SW480 (cell line): ENCODE measurements around the gene LRP2BP.
"Not testable (repeated sequence)": the region's sequence is repeated elsewhere in the genome, so short reads cannot be mapped to it uniquely, and the experiment has no call there.

Experiments used
- DNase-seq: peaks from one replicate; pipeline ENCODE4 v3.0.0-alpha.2; 2016; ENCODE audit warnings: low spot score

The LRP2BP gene

DNA sequence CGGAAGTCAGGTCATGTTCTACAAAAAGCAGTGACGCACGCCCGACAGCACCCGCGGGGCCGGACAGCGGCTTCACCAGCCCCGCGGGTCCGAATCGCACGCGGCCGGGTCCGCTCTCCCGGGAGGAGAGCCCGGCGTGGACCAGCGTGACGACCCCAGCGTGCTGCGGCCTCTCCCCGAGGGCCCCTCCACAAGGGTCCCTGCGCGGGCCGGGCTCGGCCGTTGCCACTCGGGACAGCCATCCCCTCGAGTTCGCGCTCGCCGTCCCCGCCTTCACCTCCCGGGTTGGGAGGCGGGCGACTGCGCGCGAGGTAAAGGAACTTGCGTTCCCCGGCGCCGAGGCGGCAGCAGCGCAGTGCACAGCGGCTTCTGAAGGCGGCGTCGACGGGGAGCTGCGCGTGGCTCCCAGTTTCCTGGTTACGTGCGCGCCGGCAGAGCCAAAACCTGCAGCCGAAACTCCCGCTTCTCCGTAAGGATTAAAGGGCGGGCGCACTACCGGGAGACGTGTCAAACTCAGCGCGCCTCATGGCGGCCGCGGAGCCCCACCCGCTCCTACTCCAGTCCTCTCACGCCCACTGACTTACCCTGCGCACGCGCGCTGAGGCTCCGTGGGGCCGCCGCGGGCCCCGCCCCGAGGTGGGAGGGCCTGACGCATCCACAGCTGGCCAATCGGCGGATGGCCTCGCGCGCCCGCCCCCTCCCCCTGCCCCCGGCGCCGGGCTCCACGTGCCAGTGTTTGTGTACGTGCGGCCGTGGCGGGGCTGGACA is 416 bp upstream of the LRP2BP start:
- DNase-seq, result peak; percentile 94

DNA sequence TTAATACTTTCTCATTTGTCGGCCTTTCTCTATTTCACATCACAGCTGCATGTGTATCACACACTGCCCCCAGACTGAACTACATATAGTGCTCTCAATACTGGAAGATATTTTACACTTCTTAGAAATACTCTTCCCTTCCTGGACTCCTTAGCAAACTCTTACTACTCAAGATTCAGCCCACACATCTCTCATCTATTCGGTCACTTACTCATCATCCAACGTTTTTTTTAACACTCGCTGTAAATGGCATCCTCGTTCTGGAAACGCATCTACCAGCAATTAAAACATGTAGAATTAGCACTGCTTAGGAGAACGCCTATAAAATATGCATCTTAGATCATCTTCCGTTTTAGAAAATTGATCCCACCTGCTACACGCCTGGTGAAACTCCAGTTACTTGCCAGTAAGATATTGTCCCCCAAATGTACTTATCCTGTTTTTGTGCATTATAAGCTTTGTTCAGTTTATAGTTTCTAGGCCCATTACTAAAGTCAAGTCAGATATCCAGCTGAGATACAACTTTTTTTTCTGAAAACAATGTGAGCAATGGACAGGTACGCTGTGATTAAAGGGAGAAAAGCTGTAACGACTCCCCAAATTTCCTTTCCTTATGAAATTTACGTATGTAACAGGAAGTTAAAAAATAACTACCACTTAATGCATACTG is 1.0 kb downstream of the LRP2BP start:
- DNase-seq, result peak; percentile 17

DNA sequence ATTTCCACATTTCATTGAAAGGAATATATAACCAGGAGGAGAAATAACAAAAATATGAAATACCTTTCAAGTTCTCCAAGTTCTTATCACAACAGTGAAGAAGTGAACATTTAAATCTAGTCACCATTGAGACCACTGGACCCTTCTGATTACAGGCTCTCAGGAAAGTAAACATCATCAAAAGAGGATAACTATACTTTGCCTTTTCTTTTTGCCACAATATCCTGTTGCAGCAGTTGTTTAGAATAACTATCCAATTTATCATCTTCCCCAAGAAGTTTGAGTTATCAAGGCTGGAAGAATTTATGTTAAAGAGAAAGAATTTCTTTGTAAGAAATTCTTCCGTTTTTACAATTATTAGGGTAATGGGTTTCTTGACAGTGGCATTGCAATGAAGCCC is 3.6 kb downstream of the LRP2BP start:
- DNase-seq, result no peak

DNA sequence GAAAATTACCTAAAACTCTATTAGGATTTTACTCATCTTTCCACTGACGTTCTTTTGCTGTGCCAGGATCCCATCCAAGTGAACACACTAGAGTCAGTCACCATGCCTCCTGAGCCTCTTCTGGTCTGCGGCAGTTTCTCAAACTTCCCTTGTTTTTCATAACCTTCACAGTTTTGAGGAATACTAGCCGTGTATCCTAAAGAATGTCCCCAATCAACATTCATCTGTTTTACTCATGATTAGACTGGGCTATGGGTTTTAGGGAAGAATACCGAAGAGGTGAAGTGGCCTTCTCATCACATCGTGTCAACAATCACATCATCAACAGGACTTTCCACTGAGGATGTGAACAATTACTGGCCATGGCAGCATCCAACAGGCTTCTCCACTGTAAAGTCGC is 4.8 kb downstream of the LRP2BP start:
- DNase-seq, result no peak

DNA sequence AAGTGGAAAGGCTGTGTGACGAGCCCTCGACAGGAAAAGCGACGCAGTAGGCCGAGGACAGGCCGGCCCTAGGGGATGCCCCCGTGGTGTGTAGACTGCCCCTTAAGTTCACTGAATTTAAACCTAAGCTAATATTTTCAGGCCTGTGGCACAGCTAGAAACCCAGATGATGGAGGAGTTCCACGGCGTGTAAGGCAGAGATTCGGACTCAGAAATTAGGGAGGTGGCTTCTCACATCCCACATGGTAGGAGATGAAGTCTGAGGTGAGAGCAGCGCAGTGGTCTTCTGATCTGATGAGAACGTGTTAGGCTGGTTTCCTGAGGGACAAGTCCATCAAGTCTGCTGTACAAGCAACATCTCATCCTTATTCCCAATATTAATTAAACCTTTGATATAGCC is 7.8 kb downstream of the LRP2BP start:
- DNase-seq, result no peak

DNA sequence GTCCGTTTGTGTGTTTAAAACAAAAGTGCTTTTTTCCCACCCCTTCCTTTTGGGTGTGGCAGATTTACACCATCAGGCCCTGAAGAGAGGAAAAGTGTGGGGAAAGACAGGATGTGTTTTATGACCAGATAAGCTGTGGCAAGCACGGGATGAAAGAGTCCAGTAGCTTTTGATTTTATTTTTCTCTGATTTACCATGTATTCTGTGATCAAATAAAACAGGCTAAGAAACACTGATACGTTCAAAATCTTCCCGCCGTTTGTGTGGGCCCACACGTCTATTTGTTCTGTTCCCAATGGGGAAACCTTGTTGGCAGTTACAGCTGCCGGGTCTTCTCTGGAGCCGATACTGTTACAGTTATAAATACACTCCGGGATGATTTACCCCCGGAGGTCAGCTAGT is 10.8 kb downstream of the LRP2BP start:
- DNase-seq, result peak; percentile 77

DNA sequence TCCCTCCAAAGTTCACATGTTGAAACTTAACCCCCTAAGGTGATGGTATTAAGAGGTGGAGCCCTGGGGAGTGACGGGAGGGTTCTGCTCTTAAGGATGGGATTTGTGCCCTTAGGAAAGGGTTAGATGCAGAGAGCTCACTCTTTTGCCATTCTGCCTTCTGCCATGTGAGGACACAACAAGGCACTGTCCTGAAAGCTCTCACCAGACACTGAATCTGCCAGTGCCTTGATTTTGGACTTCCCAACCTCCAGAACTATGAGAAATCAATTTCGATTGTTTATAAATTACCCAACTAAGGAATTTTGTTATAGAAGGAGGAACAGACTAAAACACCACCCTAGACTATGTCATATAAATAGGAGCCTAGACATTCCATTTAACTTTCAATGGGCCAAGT is 11.7 kb downstream of the LRP2BP start:
- DNase-seq, result no peak

DNA sequence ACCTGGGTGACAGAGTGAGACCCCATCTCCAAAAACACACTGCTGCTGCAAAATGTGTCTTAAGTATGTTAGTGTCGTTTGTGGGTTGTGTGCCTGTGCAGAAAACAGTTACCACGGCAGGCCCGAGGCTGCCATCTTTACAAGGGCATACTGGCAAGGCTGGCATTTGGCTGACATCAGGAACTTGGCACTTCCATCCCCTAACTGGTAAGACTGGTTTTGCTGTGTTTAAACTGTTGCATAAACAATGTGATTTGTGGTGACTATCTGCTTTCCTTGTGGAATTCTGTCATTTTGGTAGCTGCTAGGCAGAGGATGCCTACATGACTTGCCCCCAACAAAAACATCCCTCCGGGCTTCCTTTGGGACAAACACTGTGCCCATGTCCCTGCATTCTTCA is 12.3 kb downstream of the LRP2BP start:
- no peak for DNase-seq

DNA sequence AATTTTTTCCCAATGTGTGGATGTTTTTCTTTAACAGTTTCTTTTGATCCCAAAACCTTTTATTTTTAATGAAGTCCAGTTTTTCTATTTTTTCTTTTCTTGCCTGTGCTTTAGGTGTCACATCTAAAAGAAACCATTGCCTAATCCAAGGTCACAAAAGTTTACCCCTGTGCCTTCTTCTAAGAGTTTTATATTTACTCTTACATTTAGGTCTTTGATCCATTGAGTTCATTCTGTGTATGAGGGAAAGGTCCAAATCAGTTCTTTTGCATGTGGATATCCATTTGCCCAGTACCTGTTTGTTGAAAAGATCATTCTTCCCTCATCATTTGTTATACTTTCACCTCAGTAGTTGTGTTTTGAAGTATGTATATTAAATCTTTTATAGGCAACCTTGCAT is 13.0 kb downstream of the LRP2BP start:
- no peak for DNase-seq

DNA sequence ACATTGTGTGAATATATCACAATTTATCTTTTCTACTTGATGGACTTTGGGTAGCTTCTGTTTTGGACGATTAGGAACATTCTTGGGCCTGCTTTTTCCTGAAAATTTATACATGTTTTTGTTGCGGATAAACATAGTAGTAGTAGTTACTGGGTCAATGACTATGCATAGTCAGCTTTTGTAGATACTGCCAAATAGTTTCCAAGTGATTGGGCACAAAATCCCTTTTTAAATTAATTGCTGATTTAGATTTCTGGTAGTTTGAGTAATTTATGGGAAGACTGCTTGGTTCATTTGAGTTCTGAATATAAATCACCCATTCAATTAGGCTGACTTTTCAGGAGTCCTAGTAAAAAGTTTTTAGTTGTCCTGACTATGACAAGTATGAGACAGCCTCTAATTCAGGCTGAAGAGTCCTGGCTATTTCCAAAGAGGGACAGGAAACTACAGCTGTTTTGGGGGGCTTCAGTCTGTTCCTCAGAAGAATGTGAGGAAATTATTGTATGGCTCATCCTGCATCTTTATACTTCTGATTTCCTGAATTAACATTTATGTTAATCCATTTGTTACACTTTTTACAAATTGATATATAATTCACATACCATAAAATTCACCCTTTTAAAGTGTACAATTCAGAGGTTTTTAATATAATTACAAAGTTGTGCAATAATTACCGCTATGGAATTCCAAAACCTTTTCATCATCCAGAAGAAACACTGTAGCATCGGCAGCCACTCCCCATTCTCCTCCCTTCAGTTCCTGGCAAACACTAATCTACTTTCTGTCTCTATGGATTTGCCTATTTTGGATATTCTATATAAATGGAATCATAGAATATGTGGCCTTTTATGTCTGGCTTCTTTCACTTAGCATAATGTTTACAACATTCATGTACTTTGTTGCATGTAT is 14.2 kb downstream of the LRP2BP start:
- no peak for DNase-seq

DNA sequence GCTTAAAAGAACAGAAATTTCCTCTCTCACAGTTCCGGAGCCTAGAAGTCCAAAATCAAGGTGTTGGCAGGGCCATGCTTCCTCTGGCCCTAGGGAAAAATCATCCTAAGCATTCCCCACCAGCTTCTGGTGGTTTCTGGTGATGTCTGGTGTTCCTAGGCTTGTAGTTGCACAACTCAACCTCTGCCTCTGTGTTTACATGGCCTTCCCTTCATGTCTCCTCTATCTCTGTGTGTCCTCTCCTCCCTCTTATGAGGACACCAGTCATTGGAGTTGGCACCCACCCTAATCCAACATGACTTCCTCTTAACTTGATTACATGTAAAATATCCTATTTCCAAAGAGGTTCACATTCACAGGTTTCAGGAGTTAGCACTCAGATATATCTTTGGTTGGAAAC is 15.4 kb downstream of the LRP2BP start:
- DNase-seq, result peak; percentile 14

DNA sequence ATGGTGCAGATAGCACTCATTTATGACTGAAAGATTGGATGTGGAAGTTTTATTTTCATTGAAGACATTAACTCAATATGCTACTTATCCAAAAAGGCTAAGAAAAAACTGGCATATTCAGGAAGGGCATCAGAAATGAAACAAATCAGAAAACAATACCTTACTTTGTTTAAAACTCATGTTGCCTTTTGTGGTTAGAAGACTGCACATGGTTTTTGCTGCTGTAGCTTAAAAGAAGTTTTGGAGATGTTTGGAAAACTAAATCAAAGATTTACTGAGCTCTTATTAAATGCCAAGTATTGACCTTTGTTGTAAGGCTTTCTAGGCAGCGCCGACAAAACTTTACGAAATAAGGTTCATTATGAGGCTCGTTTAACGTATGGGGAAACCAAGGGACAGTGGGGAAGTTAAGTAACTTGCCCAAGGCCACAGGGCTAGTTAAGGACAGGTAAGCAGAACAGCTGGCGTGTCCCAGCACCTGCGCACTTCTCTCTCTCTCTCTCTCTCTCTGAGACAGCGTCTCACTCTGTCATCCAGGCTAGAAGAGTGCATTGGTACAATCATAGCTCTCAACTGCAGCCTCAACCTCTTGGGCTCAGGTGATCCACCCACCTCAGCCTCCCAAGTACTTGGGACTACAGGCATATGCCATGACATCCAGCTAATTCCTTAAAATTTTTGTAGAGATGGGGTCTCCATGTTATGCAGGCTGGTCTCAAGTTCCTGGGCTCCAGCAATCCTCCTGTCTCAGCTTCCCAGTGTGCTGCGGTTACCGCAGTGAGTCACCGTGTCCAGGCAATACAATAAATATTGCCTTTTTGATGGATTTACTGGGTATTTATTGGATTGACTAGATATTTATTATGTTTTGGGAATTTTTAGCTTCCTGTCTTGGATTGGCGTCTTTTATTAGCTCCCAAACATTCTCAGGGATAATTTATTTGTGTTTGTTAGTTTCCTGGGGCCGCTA is 16.1 kb downstream of the LRP2BP start:
- DNase-seq, result peak; percentile 49

DNA sequence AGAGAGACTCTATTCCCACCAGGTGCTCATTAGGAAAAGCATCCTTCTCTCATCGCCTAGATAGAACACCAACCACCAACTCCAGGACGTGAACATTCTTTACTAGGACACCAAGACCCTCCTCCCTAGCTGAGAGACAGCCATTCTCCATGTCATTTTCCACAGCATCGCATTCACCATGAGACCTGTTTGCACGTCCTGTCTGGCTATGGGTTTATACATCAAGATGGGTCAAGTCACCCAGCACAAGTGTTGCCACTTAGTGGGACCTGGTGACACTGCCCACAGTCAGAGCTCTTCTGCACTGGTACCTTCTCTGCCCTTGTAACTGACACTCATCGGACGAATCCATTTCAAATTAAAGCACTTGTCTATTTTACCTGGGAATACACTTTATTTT is 17.5 kb downstream of the LRP2BP start:
- DNase-seq, result no peak

DNA sequence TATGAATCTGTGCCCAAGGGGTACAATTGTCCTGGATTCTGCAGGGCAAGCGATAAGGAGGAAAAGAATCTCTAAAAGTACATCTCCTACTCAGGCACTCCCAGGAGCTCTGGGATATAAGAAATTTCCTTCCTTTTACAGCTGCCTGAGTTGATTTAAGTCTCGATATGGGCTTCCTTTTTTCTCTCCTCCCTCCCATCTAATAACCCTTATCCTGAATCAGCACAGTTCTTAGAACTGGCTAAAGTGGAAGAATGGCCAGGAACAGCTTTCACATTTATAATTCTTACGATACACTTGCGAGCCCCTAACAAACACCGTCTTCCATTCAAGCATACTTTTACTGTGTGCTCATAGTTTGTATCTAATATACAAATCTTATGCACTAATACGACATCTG is 21.2 kb downstream of the LRP2BP start:
- no peak for DNase-seq

DNA sequence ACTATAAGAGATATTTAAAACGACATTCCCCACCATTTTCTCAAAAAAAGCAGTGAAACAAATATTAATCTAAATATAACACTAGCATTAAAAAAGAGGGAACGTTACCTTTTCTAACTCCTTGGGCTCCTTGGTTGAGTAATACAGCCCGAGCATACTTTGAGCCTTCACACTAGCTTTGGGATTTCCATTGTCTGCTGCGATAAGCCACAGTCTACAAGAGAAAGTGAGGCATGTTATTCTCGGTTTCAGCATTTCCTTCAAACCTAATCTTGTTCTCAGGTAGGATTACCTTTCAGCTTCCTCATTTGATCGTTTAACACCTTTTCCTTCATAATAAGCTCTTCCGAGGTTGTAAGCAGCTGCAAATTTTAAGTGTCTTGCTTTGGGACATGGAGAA is 21.7 kb downstream of the LRP2BP start:
- DNase-seq, result no peak

DNA sequence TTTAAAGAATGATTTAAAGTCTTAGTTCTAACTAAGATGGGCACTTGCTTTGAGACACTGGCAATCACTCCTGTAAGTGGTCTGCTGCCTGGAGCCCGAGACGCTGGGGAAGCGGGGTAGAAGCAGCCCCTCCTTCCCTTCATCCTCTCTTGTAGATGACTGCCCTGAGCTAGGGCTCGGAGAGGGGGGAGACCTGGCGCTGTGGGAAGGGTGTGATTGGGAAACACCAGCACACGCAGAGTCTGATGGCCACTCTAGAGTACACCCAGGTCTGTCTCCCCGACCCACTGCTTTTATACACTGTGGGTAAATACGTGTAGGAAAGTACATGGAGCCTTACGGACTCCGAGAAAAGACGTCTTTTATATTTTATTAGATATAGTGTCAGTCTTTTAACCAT is 24.0 kb downstream of the LRP2BP start:
- DNase-seq, result no peak

DNA sequence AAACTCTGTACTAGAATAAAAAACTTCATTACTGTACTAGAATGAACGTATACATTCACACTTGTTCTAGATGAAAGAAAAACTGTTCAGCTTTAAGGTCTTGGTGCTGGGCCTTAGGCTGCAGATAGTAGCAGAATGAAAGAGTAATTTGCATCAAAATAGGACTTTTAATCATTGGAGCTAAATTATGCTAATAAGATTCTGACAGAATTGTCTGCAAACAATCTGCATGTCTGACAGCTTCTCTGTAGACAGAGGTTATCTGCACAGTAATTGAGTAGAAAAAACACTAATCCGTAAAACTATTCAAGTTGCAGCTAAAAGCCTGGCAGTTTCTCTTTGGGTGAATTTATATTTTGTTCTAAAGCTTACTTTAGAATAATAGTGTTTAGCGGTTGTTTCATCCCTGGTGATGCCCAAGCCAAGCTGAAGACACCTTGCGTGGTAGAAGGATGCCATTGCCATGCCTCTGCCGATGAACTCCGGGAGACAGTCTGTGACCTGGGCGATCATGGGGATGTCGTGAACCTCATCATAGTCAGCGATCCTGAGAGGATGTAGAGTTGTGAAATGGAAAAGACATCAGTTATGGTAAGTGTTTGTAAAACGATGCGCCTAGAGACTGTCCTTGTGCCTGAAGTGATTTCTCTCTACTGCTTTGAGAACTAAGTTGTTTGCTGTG is 25.3 kb downstream of the LRP2BP start:
- DNase-seq, result no peak

DNA sequence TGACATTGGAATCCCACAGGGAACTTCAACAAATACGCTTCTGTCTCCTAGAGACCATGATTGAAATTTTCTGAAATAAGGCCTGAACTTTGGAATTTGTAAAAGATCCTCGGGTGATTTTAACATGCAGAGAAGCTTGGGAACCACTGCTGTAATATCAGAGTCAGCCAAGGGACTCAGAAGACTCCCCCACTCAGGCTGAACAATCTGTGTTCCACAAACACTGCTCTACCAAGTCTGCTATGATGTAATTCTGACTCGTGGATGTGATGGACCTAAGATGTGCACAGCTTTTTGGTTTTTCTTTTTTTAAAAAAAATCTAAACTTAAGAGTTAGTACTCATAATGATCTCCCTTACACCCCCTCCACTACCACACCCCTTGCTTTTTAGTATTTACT is 26.0 kb downstream of the LRP2BP start:
- DNase-seq, result no peak

DNA sequence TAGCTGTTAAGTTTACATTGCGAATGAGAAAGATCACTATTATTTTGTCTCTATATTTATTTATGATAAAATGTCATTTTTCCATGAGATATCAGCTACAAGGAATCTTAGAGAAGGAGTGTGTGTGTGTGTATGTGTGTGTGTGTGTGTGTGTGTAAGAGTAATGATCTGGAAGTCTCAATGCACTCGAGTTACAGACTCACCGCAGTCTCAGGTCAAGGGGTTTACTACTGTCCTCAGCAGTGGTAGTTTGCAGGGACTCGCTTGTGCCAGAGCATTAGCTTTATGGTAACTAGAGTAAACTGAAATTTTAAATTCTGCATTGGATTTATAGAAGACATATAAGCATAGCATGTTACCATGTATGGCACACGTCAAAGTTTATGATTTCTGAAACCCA is 30.8 kb downstream of the LRP2BP start:
- DNase-seq, result no peak

DNA sequence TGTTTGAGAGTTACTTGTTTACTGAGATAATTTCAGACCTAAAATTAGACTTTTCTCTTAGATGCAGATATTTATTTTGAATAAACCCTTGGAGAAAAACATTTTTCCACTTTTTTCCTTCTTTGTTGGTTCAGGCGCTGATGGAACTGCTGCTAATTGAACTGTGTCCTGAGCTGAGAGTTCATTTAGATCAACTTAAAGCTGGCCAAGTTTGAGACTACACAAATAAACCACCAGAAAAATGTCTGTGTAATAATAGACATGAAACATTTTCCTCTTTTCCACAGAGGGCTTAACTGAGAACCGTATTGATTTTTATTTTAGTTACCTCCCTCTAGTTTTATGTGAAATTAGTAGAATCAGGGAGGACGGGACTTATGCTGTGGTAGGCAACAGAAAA is 32.5 kb downstream of the LRP2BP start:
- no peak for DNase-seq

DNA sequence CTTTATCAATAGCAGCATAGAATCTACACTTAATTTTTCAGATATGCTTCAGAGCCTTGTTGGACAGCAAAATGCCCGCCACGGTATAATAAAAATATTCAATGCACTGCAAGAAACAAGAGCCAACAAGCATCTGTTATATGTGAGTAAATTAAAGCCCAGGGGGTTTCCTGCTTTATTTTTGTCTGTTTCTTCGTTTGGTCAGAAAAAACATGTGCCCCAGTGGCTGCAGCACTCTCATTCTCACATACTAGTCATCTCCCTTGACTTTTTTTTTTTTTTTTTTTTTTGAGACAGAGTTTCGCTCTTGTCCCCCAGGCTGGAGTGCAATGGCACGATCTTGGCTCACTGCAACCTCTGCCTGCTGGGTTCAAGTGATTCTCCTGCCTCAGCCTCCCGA is 33.2 kb downstream of the LRP2BP start:
- not testable (repeated sequence) for DNase-seq
